GM19397 (cell line): ENCODE data around the gene PCDHA2.
"Not testable (repeated sequence)": the region's sequence is repeated elsewhere in the genome, so short reads cannot be mapped to it uniquely, and the experiment has no call there.

Experiments used
- ATAC-seq: cut with Tn5 transposase; IDR thresholded peaks from one replicate; pipeline ENCODE4 v1.9.1; 2021; ENCODE audit warnings: mild to moderate bottlenecking, moderate library complexity; ENCODE audit not compliant: unreplicated experiment

PCDHA2 gene

GRCh38 chr5:140794595-140795258 is at the start of gene PCDHA2:
Gene PCDHA2 (plus strand): TSS chr5:140794852.
- no peak for ATAC-seq

- no peak for ATAC-seq
These were observed 41.1 kb upstream of the PCDHA2 start for GRCh38 chr5:140753561-140753960.

- no peak for ATAC-seq
These were observed 30.3 kb upstream of the PCDHA2 start for GRCh38 chr5:140764177-140764973.

DNA sequence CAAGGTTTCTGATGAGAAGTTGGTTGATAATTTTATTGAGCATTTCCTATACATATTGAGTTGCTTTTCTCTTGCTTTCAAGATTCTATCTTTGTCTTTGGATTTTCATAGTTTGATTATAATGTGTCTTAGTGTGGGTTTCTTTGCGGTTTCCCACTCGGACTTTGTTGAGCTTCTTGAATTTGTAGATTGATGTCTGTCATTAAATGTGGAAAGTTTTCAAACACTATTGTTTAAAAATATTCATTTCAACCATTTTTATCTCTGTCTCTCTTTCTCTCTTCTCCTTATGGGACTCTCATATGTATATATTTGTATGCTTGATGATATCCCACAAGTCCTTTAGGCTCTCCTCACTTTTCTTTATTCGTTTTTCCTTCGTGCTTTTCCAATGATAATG is 27.2 kb upstream of the PCDHA2 start:
- no peak for ATAC-seq

- no peak for ATAC-seq
These were observed 14.1 kb upstream of the PCDHA2 start for GRCh38 chr5:140780512-140780911.

GRCh38 chr5:140785905-140786686 is 8.6 kb upstream of the PCDHA2 start, which contains the start of gene PCDHA1:
Gene PCDHA1 (plus strand): TSS chr5:140786140.
- ATAC-seq, result no peak

GRCh38 chr5:140787422-140787821 is 7.2 kb upstream of the PCDHA2 start:
- ATAC-seq, result not testable (repeated sequence)

DNA sequence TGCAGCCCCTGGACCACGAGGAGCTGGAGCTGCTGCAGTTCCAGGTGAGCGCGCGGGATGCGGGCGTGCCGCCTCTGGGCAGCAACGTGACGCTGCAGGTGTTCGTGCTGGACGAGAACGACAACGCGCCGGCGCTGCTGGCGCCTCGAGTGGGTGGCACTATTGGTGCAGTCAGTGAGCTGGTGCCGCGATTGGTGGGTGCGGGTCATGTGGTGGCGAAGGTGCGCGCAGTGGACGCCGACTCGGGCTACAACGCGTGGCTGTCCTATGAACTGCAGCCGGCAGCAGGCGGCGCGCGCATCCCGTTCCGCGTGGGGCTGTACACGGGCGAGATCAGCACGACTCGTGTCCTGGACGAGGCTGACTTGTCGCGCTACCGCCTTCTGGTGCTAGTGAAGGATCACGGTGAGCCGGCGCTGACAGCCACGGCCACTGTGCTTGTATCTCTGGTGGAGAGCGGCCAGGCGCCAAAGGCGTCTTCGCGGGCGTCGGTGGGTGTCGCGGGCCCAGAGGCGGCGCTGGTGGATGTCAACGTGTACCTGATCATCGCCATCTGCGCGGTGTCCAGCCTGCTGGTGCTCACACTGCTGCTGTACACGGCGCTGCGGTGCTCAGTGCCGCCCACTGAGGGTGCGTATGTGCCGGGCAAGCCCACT is 6.7 kb upstream of the PCDHA2 start:
- ATAC-seq, result not testable (repeated sequence)

DNA sequence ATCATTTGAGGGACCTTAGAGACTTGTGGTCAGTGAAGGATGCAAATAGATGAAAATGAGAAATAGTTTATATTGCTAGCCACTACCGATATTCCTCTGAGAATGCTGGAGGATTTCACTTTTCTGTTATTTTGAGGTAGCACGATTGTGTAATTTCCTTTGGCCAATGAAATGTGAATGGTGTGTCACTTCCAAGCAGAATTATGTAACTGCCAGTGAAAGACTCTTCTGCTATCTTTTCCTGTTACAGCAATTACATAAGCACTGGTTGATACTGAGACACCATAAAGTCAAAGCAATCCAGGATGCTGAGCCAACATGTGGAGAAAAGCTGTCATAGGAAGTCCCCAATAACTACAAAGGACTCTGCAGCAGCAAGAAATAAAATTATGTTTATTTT is 3.6 kb upstream of the PCDHA2 start:
- no peak for ATAC-seq

- no peak for ATAC-seq
These were observed 598 bp downstream of the PCDHA2 start for GRCh38 chr5:140795259-140795641.

DNA sequence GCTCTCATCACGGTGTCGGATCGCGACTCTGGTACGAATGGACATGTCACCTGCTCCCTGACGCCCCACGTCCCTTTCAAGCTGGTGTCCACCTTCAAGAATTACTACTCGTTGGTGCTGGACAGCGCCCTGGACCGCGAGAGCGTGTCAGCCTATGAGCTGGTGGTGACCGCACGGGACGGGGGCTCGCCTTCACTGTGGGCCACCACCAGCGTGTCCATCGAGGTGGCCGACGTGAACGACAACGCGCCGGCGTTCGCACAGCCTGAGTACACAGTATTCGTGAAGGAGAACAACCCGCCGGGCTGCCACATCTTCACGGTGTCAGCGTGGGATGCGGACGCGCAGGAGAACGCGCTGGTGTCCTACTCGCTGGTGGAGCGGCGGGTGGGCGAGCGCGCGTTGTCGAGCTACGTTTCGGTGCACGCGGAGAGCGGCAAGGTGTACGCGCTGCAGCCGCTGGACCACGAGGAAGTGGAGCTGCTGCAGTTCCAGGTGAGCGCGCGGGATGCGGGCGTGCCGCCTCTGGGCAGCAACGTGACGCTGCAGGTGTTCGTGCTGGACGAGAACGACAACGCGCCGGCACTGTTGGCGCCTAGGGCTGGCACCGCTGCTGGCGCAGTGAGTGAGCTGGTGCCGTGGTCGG is 1.5 kb downstream of the PCDHA2 start:
- not testable (repeated sequence) for ATAC-seq

- ATAC-seq, result no peak
These were observed 2.1 kb downstream of the PCDHA2 start for GRCh38 chr5:140796718-140797095.

DNA sequence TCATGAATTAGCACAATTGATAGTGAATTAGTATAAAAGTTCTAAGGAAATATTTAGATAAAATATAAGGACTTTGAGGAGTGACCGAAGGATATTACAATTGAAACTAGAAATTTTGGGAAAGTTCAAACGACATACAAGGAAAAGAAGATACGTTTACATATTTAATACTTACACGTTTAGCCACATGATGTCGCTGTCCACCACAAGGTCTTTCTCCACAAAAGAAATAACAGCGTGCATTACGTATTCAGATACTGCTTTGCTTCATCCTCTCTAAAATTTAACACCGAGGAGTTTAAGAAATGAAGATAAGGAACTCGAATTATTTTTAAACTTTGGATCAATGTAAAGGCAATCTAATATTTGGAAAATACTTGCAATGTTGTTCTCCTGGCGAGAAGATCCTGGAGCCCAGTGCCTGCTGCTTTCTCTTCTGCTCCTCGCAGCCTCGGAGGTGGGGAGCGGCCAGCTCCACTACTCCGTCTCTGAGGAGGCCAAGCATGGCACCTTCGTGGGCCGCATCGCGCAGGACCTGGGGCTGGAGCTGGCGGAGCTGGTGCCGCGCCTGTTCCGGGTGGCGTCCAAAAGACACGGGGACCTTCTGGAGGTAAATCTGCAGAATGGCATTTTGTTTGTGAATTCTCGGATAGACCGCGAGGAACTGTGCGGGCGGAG is 6.3 kb downstream of the PCDHA2 start, which contains the start of gene PCDHA3:
TSS of gene PCDHA3 (plus strand) at position 242 of the 678 bp plus-strand sequence.
- ATAC-seq, result no peak

- ATAC-seq, result no peak
These were observed 6.8 kb downstream of the PCDHA2 start for GRCh38 chr5:140801494-140801841.

DNA sequence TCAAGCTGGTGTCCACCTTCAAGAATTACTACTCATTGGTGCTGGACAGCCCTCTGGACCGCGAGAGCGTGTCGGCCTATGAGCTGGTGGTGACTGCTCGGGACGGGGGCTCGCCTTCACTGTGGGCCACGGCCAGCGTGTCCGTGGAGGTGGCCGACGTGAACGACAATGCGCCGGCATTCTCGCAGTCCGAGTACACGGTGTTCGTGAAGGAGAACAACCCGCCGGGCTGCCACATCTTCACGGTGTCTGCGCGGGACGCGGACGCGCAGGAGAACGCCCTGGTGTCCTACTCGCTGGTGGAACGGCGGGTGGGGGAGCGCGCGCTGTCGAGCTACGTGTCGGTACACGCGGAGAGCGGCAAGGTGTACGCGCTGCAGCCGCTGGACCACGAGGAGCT is 7.7 kb downstream of the PCDHA2 start:
- ATAC-seq, result not testable (repeated sequence)

- no peak for ATAC-seq
These were observed 8.2 kb downstream of the PCDHA2 start for GRCh38 chr5:140802781-140803271.

- ATAC-seq, result no peak
These were observed 12.5 kb downstream of the PCDHA2 start, which contains the start of gene PCDHA4 for GRCh38 chr5:140806834-140807775. Gene PCDHA4 (plus strand): TSS chr5:140807068.

- not testable (repeated sequence) for ATAC-seq
These were observed 13.7 kb downstream of the PCDHA2 start for GRCh38 chr5:140808241-140808888.
